OCI-LY1 (cell line): ENCODE measurements around the gene HMCN2.

Experiments
- H2AFZ ChIP-seq: fragments of 200-600 bp; sonication (generic), shearing (Covaris generic); 2 replicates; pipeline ENCODE4 v1.6.0; 2014; ENCODE audit warnings: antibody characterized with exemption, mild to moderate bottlenecking, low read length
- H3F3A ChIP-seq: fragments of 200-600 bp; sonication (generic), shearing (Covaris generic); 2 replicates; pipeline ENCODE4 v1.6.0; 2014; ENCODE audit warnings: mild to moderate bottlenecking, antibody characterized with exemption, low read length, moderate library complexity; ENCODE audit not compliant: insufficient read depth
- H3K27ac ChIP-seq: fragments of 200-600 bp; sonication (generic); 2 replicates; pipeline ENCODE4 v1.5.1; 2014; ENCODE audit warnings: low read length, mixed run types, mild to moderate bottlenecking, low read depth; ENCODE audit not compliant: poor library complexity, severe bottlenecking
- H3K27me3 ChIP-seq: fragments of 200-600 bp; sonication (generic); 2 replicates; pipeline ENCODE4 v1.6.0; 2014; ENCODE audit warnings: antibody characterized with exemption, mild to moderate bottlenecking, low read length, moderate library complexity; ENCODE audit not compliant: insufficient read depth
- H3K36me3 ChIP-seq: fragments of 200-600 bp; sonication (generic); 2 replicates; pipeline ENCODE4 v1.6.1; 2014; ENCODE audit warnings: mild to moderate bottlenecking, antibody characterized with exemption, low read length, moderate library complexity, mixed read lengths; ENCODE audit not compliant: insufficient read depth
- H3K4me1 ChIP-seq: fragments of 200-600 bp; sonication (generic); 2 replicates; pipeline ENCODE4 v1.5.1; 2014; ENCODE audit warnings: mild to moderate bottlenecking, low read length, moderate library complexity; ENCODE audit not compliant: insufficient read depth, severe bottlenecking
- H3K4me2 ChIP-seq: fragments of 200-600 bp; sonication (generic), shearing (Covaris generic); 2 replicates; pipeline ENCODE4 v1.6.1; 2014; ENCODE audit warnings: low read length
- H3K4me3 ChIP-seq: fragments of 200-600 bp; sonication (generic); 2 replicates; pipeline ENCODE4 v1.5.1; 2014; ENCODE audit warnings: low read length, low read depth, mild to moderate bottlenecking, mixed read lengths; ENCODE audit not compliant: poor library complexity, severe bottlenecking
- H3K79me2 ChIP-seq: fragments of 200-600 bp; shearing (Covaris generic); 2 replicates; pipeline ENCODE4 v1.6.1; 2016; ENCODE audit warnings: mixed run types, low read length, mixed read lengths; ENCODE audit not compliant: insufficient read depth
- H3K9ac ChIP-seq: fragments of 200-600 bp; sonication (generic), shearing (Covaris generic); 2 replicates; pipeline ENCODE4 v1.6.1; 2014; ENCODE audit warnings: mild to moderate bottlenecking, low read length, mixed read lengths
- H3K9me2 ChIP-seq: fragments of 200-600 bp; sonication (generic), shearing (Covaris generic); 2 replicates; pipeline ENCODE4 v1.6.1; 2014; ENCODE audit warnings: low read depth, mild to moderate bottlenecking, low read length, mixed read lengths
- H3K9me3 ChIP-seq: fragments of 200-600 bp; shearing (Covaris generic); 2 replicates; pipeline ENCODE4 v1.6.1; 2014; ENCODE audit warnings: low read length, mixed read lengths
- H4K20me1 ChIP-seq: fragments of 200-600 bp; sonication (generic), shearing (Covaris generic); 2 replicates; pipeline ENCODE4 v1.6.0; 2016; ENCODE audit warnings: mild to moderate bottlenecking, low read length; ENCODE audit not compliant: insufficient read depth
- CTCF ChIP-seq: fragments of 200-600 bp; sonication (generic), shearing (Covaris generic); IDR thresholded peaks from 2 replicates; pipeline ENCODE4 v1.5.1; 2017; ENCODE audit warnings: mild to moderate bottlenecking, antibody characterized with exemption, low read length, moderate library complexity, mixed read lengths
- EZH2 ChIP-seq: fragments of 200-600 bp; sonication (generic), shearing (Covaris generic); IDR thresholded peaks from 2 replicates; pipeline ENCODE4 v1.8.0; 2017; ENCODE audit warnings: borderline replicate concordance, mixed run types, mild to moderate bottlenecking, antibody characterized with exemption, low read length, moderate library complexity, mixed read lengths

The HMCN2 gene

DNA sequence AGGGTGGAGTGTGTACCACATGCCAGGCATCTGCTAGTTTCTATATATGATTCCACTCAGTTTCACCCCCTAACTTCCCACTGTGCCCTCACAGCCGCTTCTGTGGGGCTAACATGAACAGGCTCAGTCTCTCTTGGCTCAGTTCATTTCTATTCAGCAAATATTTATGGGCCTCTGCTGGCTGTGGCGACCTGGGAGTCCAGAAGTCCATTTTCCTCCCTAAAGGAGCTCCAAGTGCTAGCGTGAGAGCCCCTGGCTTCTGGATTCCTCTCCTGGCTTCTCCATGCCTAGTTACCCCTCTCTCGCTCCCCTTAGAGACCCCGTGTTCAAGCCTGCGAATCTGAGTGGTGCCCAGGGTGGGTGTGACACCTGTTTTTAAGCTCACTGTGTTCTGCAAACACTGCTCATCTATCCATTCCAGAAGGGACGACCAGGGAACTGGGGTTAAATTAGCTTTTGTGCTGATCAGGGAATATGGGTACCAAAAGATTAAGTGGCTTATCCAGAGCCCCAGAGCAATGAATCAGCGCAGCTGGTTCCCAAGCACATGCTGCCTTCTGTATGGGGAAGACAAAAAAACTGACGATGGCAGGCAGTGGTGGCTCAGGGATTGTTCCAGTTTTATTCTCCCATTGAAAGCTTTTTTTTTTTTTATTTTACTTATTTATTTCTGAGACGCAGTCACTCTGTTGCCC is 57.6 kb downstream of the HMCN2 start:
- Histone ChIP-seq H3K4me1 (no peaks in the 10 kb centered on the region), H3K27ac (no peak overlapping the region), H3K4me3 (no peak overlapping the region), H3K27me3 (peaks cover 12% of the 10 kb centered on the region; the same call in 1 of the 2 replicates), H3K9me3 (no peaks in the 10 kb centered on the region), H3K36me3 (no peaks in the 10 kb centered on the region), H3K4me2 (no peak overlapping the region), H3K9ac (no peak overlapping the region), H2AFZ (no peak overlapping the region), H3F3A (no peaks in the 10 kb centered on the region), H3K9me2 (no peaks in the 10 kb centered on the region), H3K79me2 (no peaks in the 10 kb centered on the region), H4K20me1 (no peaks in the 10 kb centered on the region)
- TF ChIP-seq CTCF (no peak), EZH2 (no peak)

GRCh38 chr9:130325921-130326320 is 60.4 kb downstream of the HMCN2 start:
- Histone ChIP-seq H3F3A (no peaks in the 10 kb centered on the region), H3K36me3 (no peaks in the 10 kb centered on the region), H3K9me3 (no peaks in the 10 kb centered on the region), H3K9me2 (no peaks in the 10 kb centered on the region), H3K4me3 (no peak overlapping the region), H3K4me1 (no peaks in the 10 kb centered on the region), H3K4me2 (no peak overlapping the region), H3K79me2 (no peaks in the 10 kb centered on the region), H3K9ac (no peak overlapping the region), H2AFZ (no peak overlapping the region), H3K27me3 (peaks cover 9% of the 10 kb centered on the region; the same call in 1 of the 2 replicates), H3K27ac (no peak overlapping the region), H4K20me1 (no peaks in the 10 kb centered on the region)
- TF ChIP-seq EZH2, result no peak
- no peak for TF ChIP-seq CTCF

DNA sequence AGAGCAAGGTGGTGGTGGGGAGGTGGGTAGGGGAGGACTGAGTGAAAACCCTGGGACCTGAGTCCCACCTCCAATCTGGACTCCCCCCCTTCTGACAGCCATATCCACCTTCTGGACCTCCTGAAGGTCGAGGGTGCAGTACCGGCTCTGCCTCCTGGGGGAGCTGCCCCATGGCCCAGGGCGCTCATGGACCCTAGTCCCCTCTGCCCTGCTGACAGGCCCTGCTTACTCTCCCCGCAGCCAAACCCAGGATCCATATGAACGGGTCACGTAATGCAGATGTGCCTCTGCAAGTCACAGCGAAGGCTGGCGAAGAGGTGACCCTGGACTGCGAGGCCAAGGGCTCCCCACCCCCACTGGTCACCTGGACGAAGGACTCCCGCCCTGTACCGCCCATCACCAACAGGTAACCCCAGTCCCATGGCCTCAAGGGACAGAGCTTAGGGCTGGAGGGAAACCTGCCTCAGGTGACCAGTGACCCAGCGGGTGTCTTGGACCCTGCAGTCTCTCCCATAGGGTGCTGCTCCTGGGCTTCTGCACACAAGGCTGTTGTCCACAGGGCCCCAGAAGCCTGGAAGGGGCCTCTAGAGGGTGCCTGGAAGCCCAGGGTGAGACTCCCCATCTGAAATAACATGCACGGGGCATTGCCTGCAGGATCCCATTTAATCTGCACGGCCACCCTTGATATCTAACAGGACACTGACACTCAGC is 61.7 kb downstream of the HMCN2 start:
- Histone ChIP-seq H3K27me3 (peaks cover 5% of the 10 kb centered on the region; the same call in 1 of the 2 replicates), H3K79me2 (no peaks in the 10 kb centered on the region), H2AFZ (no peak overlapping the region), H3K9me2 (no peaks in the 10 kb centered on the region), H4K20me1 (no peaks in the 10 kb centered on the region), H3K9ac (no peak overlapping the region), H3K4me1 (no peaks in the 10 kb centered on the region), H3K9me3 (no peaks in the 10 kb centered on the region), H3K36me3 (no peaks in the 10 kb centered on the region), H3K4me2 (no peak overlapping the region), H3K27ac (no peak overlapping the region), H3F3A (no peaks in the 10 kb centered on the region), H3K4me3 (no peak overlapping the region)
- TF ChIP-seq CTCF, result peak; percentile 27; the same call in 1 of the 2 replicates
- TF ChIP-seq EZH2, result no peak
